ENCODE measurements around the gene ARL15. TPM values are rescaled to one million over a fixed set of nuclear protein-coding genes. Genes with fewer than 3 reads are reported as not detected.
"Not testable (repeated sequence)": the region's sequence is repeated elsewhere in the genome, so short reads cannot be mapped to it uniquely, and the experiment has no call there.

Gene ARL15
- total and polyA plus RNA-seq, 7 experiments from 2014 or later = 9.6 to 17.1 (median 13.6) TPM

DNA sequence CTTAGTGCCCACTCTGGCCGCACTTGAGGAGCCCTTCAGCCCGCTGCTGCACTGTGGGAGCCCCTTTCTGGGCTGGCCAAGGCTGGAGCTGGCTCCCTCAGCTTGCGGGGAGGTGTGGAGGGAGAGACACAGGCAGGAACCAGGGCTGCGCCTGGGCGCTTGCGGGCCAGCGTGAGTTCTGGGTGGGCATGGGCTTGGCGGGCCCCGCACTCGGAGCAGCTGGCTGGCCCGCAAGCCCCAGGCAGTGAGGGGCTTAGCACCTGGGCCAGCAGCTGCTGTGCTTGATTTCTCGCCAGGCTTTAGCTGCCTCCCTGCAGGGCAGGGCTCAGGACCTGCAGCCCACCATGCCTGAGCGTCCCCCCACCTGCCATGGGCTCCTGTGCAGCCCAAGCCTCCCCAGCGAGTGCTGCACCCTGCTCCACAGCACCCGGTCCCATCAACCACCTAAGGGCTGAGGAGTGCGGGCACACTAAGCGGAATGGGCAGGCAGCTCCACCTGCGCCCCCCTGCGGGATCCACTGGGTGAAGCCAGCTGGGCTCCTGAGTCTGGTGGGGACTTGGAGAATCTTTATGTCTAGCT lies 473.4 kb downstream of the ARL15 start:
- DNase-seq; H3K27ac Mint-ChIP-seq; H3K27me3 ChIP-seq (ENCODE audit: control insufficient read depth in 2 of 2, insufficient read depth in 2 of 2, low read length in 2 of 2); H3K36me3 Mint-ChIP-seq; ATAC-seq; POLR2A ChIA-PET; H3K36me3 ChIP-seq (ENCODE audit: control insufficient read depth in 2 of 3, insufficient read depth in 3 of 3, low read length in 3 of 3); H3K4me3 ChIP-seq (ENCODE audit: low read length); H3K4me1 ChIP-seq (ENCODE audit: control insufficient read depth in 2 of 2, insufficient read depth in 2 of 2, low read length in 2 of 2); intact Hi-C loops (cut with micrococcal nuclease); H3K9me3 ChIP-seq (ENCODE audit: control insufficient read depth in 2 of 3, low read length in 3 of 3); H3K27ac ChIP-seq (ENCODE audit: low read depth, low read length); H3K4me3 Mint-ChIP-seq; H3K4me1 Mint-ChIP-seq; CTCF ChIA-PET: not testable (repeated sequence)
- H3K9me3 Mint-ChIP-seq = peaks cover 5 to 29% (median 14%) of the 10 kb centered on the region in 11 donors
- peaks cover 0 to 17% (median 4%) of the 10 kb centered on the region in 5 donors for H3K27me3 Mint-ChIP-seq

- no peaks in the 10 kb centered on the region for H3K36me3 Mint-ChIP-seq
Observed at GRCh38 chr5:53834500-53834899, 475.9 kb downstream of the ARL15 start.

More at GRCh38 chr5:53834500-53834899, 475.9 kb downstream of the ARL15 start:
- Histone ChIP-seq H3K4me3 (ENCODE audit: low read length) (no peak overlapping the region), H3K27me3 (ENCODE audit: control insufficient read depth in 2 of 2, insufficient read depth in 2 of 2, low read length in 2 of 2) (no peaks in the 10 kb centered on the region), H3K4me1 (ENCODE audit: control insufficient read depth in 2 of 2, insufficient read depth in 2 of 2, low read length in 2 of 2) (no peaks in the 10 kb centered on the region), H3K36me3 (ENCODE audit: control insufficient read depth in 2 of 3, insufficient read depth in 3 of 3, low read length in 3 of 3) (no peaks in the 10 kb centered on the region), H3K9me3 (ENCODE audit: control insufficient read depth in 2 of 3, low read length in 3 of 3) (no peaks in the 10 kb centered on the region), H3K27ac (ENCODE audit: low read depth, low read length) (no peak overlapping the region)
- Mint-ChIP-seq H3K4me3 (no peak overlapping the region), H3K27me3 (peaks cover 0 to 17% (median 4%) of the 10 kb centered on the region in 5 donors), H3K27ac (no peak overlapping the region), H3K9me3 (peaks cover 0 to 17% (median 4%) of the 10 kb centered on the region in 11 donors), H3K4me1 (no peaks in the 10 kb centered on the region)
- DNase-seq (no peak), ATAC-seq (no peak)
- ChIA-PET POLR2A (no interaction called here), CTCF (no interaction called here)
- intact Hi-C loops (cut with micrococcal nuclease) = no loop called here

Small RNA genes lying within 50 kb of the gene (microRNA-seq; reads per million reads assigned to microRNA genes)
- not detected for gene MIR4459 (ENCODE audit: borderline microRNAs expressed)
- gene MIR581 (ENCODE audit: borderline microRNAs expressed) = not detected

Other genes starting within 250 kb of the ARL15 start
- not detected for gene HSPB3, start 145.1 kb upstream of the ARL15 start, total RNA-seq
- gene HSPB3, start 145.1 kb upstream of the ARL15 start, polyA plus RNA-seq = not detected
- 10 to 100 TPM; 14.3 to 40.9 (median 28.1) TPM for gene SNX18, start 207.2 kb upstream of the ARL15 start, total RNA-seq
- gene SNX18, start 207.2 kb upstream of the ARL15 start, polyA plus RNA-seq = 1 to 10 TPM; 3.2 to 3.7 TPM

Data from naive thymus-derived CD4-positive, alpha-beta T cell (primary cell).